WI38 (cell line): Measurements from ENCODE around the gene DNAL1.
A peak's percentile ranks its signal among the peaks of the same experiment; 100 is the strongest.

Experiments
- H3K4me3 ChIP-seq: 2 replicates; pipeline ENCODE4 v1.5.1; 2011; ENCODE audit warnings: low read depth, mild to moderate bottlenecking, control low read depth, low read length
- TF ChIP-seq, protein P1 (sequence below): IDR thresholded peaks from 2 replicates; pipeline ENCODE4 v1.5.1; 2012; ENCODE audit warnings: low read depth, mild to moderate bottlenecking, control low read depth, low read length

The DNAL1 gene

GRCh38 chr14:73725116-73726024 lies 80.6 kb downstream of the DNAL1 start:
- no peak overlapping the region for H3K4me3 ChIP-seq
- TF ChIP-seq, protein P1, sequence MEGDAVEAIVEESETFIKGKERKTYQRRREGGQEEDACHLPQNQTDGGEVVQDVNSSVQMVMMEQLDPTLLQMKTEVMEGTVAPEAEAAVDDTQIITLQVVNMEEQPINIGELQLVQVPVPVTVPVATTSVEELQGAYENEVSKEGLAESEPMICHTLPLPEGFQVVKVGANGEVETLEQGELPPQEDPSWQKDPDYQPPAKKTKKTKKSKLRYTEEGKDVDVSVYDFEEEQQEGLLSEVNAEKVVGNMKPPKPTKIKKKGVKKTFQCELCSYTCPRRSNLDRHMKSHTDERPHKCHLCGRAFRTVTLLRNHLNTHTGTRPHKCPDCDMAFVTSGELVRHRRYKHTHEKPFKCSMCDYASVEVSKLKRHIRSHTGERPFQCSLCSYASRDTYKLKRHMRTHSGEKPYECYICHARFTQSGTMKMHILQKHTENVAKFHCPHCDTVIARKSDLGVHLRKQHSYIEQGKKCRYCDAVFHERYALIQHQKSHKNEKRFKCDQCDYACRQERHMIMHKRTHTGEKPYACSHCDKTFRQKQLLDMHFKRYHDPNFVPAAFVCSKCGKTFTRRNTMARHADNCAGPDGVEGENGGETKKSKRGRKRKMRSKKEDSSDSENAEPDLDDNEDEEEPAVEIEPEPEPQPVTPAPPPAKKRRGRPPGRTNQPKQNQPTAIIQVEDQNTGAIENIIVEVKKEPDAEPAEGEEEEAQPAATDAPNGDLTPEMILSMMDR, result no peak

DNA sequence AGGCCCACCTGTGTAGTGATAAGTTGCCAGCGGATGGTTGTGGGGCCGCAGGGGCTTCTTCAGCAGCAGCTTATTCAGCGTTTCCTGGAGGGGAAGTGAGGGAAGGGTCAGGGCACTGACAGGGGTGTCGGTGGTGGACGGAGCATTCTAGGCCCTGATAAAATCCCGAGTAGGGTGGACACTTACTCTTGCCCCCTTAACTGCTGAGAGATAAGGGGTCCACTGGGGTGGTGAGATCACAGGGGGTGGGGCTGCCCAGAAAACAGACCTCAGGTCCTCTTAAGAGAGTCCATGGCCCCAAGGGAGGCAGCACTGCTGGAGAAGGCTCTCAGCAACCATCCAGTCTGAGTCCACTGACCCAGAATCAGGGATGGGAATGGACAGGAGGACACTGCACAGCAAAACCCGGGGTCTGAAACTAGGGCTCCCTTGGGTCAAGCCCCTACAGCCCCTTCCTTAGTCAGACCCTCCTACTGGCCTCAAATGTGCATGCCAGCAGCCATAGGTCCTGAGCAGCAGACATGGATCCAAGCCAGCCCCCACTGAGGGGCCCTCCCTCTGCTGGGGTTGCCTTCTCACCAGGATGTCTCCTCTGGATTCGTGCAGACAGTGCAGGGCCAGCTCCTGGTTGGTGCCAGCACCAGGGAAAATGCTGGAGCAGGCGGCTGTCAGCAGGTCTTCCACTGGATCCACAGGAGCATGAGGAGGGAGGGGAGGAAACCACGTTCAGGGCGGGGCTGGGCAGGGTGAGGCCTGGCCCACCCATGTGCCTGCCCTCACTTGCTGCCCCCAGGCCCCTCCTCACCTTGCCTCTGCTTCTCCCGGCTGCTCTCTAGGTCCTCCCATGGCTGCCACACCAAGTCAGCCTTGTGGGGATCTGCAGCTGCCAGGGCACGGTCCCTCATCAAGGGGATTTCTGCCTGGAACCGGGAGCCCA lies 81.5 kb downstream of the DNAL1 start:
- no peak overlapping the region for H3K4me3 ChIP-seq
- TF ChIP-seq, protein P1, result no peak

DNA sequence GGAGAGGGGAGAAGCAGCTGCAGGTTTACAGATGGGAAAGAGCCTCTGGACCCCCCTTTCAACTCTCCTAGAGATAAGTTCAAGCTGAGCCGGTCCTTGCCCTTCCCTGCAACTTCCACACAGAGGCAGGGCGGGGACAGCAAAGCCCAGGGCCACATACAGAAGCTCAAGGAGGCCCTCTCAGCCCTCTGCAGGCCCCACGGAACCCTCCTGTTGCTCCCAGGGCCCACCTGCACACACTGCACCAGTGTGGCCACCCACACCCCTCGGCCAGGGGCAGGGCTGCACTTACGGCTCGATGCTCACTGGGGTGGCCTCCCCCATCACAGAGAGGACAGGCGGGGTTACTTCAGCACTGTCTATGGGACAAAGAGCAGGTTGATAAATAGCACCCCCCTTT lies 82.4 kb downstream of the DNAL1 start:
- H3K4me3 ChIP-seq, result no peak overlapping the region
- TF ChIP-seq, protein P1, result no peak

- TF ChIP-seq, protein P1, result peak; percentile 78
- no peak overlapping the region for H3K4me3 ChIP-seq
Observed at GRCh38 chr14:73728717-73729330, 84.0 kb downstream of the DNAL1 start.

DNA sequence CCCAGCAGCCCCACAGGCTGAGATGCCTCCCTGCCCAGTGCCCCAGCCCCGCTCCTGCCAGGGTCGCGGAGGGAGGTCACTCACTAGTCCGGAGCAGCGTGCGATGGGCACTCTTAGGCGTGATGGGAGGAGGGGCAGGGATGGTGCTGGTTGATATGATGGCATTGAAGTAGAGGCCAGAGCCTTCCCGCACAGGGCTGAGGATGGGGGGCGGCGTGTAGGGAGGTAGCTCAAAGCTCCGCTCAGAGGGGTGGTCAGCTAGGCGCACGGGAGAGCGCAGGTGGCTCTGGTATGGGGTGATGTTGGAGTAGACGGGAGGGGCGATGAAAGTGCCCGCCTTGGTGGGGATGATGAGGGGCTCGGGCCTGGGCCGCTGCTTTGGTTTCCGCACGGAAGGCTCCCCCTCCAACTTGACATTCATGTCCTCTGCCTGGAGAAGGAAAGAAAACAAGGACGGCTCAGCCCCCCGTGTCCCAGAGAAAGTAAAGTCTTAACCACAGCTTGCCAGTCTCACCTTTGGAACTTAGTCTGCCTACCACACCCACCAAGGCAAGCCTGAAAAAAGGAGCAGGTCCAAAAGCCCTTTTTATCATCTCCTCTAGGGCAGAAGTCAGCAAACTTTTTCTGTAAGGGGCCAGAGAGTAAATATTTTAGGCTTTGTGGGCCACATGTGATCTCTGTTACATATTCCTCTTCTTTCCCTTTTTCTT lies 84.9 kb downstream of the DNAL1 start:
- TF ChIP-seq, protein P1, result no peak

GRCh38 chr14:73731111-73731510 lies 86.3 kb downstream of the DNAL1 start:
- no peak overlapping the region for H3K4me3 ChIP-seq
- TF ChIP-seq, protein P1, result no peak

More for the DNA sequence above, 84.9 kb downstream of the DNAL1 start:
- no peak overlapping the region for H3K4me3 ChIP-seq
